ENCODE results near the gene CRYBB3. TPM values are rescaled to one million over a fixed set of nuclear protein-coding genes. Genes with fewer than 3 reads are reported as not detected.

Gene CRYBB3
- total and polyA plus RNA-seq, 2 donors (not counting 1 experiment from before 2014, with no cell fraction given): not detected

DNA sequence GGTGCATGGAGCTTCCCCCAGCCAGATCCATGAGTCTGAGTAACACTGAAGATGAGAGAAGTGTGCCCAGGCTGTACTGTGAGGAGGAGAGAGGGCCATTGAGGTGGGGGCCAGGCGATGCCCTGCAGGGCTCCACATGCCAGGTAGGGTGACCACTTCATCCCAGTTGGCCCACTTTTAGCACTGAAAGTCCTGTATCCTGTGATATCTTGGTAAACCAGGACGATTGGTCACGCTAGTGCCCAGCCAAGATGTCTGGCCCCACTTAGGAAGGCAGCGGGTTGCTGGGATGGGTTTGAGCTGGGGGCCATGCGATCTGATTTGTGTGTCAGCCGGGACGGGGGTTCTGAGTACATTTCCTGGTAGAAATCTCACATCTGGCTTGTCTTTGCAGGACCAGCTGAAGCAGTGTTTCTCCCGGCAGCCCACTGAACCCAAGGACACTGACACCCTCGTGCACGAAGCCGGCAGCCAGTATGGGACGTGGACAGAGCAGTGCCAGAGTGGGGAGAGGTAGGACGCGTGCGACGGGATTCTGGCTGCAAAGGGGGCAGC, 29.2 kb upstream of the CRYBB3 start:
- H3K27me3 ChIP-seq (replicated peaks in 1 of 4; ENCODE audit: control extremely low read depth in 1 of 4, control insufficient read depth in 3 of 4, insufficient read depth in 4 of 4, low read length in 3 of 4): no peaks in the 10 kb centered on the region
- no peak overlapping the region for H3K27ac Mint-ChIP-seq

DNA sequence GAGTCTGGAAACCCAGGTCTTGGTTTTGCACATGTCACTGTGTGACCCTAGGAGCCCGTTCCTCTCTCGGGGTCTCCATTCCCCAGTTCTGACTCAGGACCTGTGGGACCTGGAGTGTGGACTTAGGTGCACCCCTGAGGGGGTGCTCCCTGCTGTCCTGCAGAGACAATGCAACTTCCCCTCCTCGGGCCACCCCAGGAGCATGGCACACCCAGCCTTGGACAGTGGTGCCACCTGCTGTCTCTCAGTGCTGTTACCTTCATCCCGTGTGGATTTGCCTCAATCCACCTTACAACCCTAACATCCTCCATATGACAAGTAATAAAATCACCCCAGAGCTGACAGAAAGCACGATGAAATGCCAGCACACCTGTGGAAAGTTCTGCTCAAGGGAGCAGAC, 27.5 kb upstream of the CRYBB3 start:
- H3K4me1 ChIP-seq (ENCODE audit: control insufficient read depth in 2 of 2, insufficient read depth in 2 of 2, low read length in 2 of 2): no peaks in the 10 kb centered on the region
- WGBS (ENCODE audit: insufficient coverage): 58% methylated on average over 5 of the region's 5 CpGs
- no peak overlapping the region for H3K4me3 ChIP-seq (ENCODE audit: control extremely low read depth in 1 of 5, extremely low read depth in 1 of 5, insufficient read depth in 1 of 5, low read depth in 2 of 5, low read length in 4 of 5)
- no peak overlapping the region for H3K9ac ChIP-seq (ENCODE audit: low read length)
- ChIA-PET CTCF (no interaction called here), POLR2A (no interaction called here)
- H3K9me3 ChIP-seq (ENCODE audit: control extremely low read depth in 1 of 3, control insufficient read depth in 2 of 3, insufficient read depth in 1 of 3, low read length in 2 of 3): peaks cover 0 to 3% (median 0%) of the 10 kb centered on the region in 3 donors
- H3K4me2 ChIP-seq (replicated peaks; ENCODE audit: low read depth, low read length, poor library complexity, severe bottlenecking): no peak overlapping the region
- H3K36me3 ChIP-seq (replicated peaks in 1 of 2; ENCODE audit: control extremely low read depth in 1 of 2, control insufficient read depth in 1 of 2, extremely low read depth in 1 of 2, insufficient read depth in 2 of 2, low read length in 1 of 2): no peaks in the 10 kb centered on the region
- no peak overlapping the region for H3K27ac ChIP-seq (ENCODE audit: low read length in 2 of 2)
- TF ChIP-seq, protein P1, sequence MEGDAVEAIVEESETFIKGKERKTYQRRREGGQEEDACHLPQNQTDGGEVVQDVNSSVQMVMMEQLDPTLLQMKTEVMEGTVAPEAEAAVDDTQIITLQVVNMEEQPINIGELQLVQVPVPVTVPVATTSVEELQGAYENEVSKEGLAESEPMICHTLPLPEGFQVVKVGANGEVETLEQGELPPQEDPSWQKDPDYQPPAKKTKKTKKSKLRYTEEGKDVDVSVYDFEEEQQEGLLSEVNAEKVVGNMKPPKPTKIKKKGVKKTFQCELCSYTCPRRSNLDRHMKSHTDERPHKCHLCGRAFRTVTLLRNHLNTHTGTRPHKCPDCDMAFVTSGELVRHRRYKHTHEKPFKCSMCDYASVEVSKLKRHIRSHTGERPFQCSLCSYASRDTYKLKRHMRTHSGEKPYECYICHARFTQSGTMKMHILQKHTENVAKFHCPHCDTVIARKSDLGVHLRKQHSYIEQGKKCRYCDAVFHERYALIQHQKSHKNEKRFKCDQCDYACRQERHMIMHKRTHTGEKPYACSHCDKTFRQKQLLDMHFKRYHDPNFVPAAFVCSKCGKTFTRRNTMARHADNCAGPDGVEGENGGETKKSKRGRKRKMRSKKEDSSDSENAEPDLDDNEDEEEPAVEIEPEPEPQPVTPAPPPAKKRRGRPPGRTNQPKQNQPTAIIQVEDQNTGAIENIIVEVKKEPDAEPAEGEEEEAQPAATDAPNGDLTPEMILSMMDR (IDR thresholded peaks at IDR 0.05): no peak
- TF ChIP-seq EZH2 (IDR thresholded peaks at IDR 0.05; ENCODE audit: borderline replicate concordance, insufficient read depth, low read depth, low read length, poor library complexity, severe bottlenecking): no peak
- no peak overlapping the region for H3K27ac Mint-ChIP-seq
- ATAC-seq (ENCODE audit: low read depth) (no peak), DNase-seq (no peak)
- no peak overlapping the region for H3K4me3 Mint-ChIP-seq
- H3K9me3 Mint-ChIP-seq (ENCODE audit: insufficient read depth): no peaks in the 10 kb centered on the region
- no peaks in the 10 kb centered on the region for H4K20me1 ChIP-seq (ENCODE audit: control insufficient read depth, insufficient read depth, low read length, poor library complexity, severe bottlenecking)
- H3K27me3 Mint-ChIP-seq: peaks cover 4% of the 10 kb centered on the region
- no peaks in the 10 kb centered on the region for H3K27me3 ChIP-seq (replicated peaks in 1 of 4; ENCODE audit: control extremely low read depth in 1 of 4, control insufficient read depth in 3 of 4, insufficient read depth in 4 of 4, low read length in 3 of 4)
- intact Hi-C loops (cut with micrococcal nuclease): no loop called here
- H3K79me2 ChIP-seq (ENCODE audit: control insufficient read depth, insufficient read depth, low read length): no peaks in the 10 kb centered on the region
- H2AFZ ChIP-seq (ENCODE audit: insufficient read depth, low read depth, low read length, poor library complexity, severe bottlenecking): no peak overlapping the region
- no peaks in the 10 kb centered on the region for H3K4me1 Mint-ChIP-seq

More for the DNA sequence above, 29.2 kb upstream of the CRYBB3 start:
- Histone ChIP-seq H3K4me3 (ENCODE audit: control extremely low read depth in 1 of 5, extremely low read depth in 1 of 5, insufficient read depth in 1 of 5, low read depth in 2 of 5, low read length in 4 of 5) (no peak overlapping the region), H2AFZ (ENCODE audit: insufficient read depth, low read depth, low read length, poor library complexity, severe bottlenecking) (no peak overlapping the region), H4K20me1 (ENCODE audit: control insufficient read depth, insufficient read depth, low read length, poor library complexity, severe bottlenecking) (no peaks in the 10 kb centered on the region), H3K9me3 (ENCODE audit: control extremely low read depth in 1 of 3, control insufficient read depth in 2 of 3, insufficient read depth in 1 of 3, low read length in 2 of 3) (peaks cover 0 to 3% (median 0%) of the 10 kb centered on the region in 3 donors), H3K4me1 (ENCODE audit: control insufficient read depth in 2 of 2, insufficient read depth in 2 of 2, low read length in 2 of 2) (no peaks in the 10 kb centered on the region), H3K27ac (ENCODE audit: low read length in 2 of 2) (no peak overlapping the region), H3K4me2 (replicated peaks; ENCODE audit: low read depth, low read length, poor library complexity, severe bottlenecking) (no peak overlapping the region), H3K36me3 (replicated peaks in 1 of 2; ENCODE audit: control extremely low read depth in 1 of 2, control insufficient read depth in 1 of 2, extremely low read depth in 1 of 2, insufficient read depth in 2 of 2, low read length in 1 of 2) (no peaks in the 10 kb centered on the region), H3K79me2 (ENCODE audit: control insufficient read depth, insufficient read depth, low read length) (no peaks in the 10 kb centered on the region), H3K9ac (ENCODE audit: low read length) (no peak overlapping the region)
- intact Hi-C loops (cut with micrococcal nuclease): no loop called here
- no peak for TF ChIP-seq EZH2 (IDR thresholded peaks at IDR 0.05; ENCODE audit: borderline replicate concordance, insufficient read depth, low read depth, low read length, poor library complexity, severe bottlenecking)
- TF ChIP-seq, protein P1 (IDR thresholded peaks at IDR 0.05): no peak
- DNase-seq (no peak), ATAC-seq (ENCODE audit: low read depth) (no peak)
- ChIA-PET POLR2A (no interaction called here), CTCF (no interaction called here)
- H3K9me3 Mint-ChIP-seq (ENCODE audit: insufficient read depth): no peaks in the 10 kb centered on the region
- H3K4me3 Mint-ChIP-seq: no peak overlapping the region
- WGBS (ENCODE audit: insufficient coverage): 87% methylated on average over 9 of the region's 16 CpGs
- no peaks in the 10 kb centered on the region for H3K4me1 Mint-ChIP-seq
- peaks cover 4% of the 10 kb centered on the region for H3K27me3 Mint-ChIP-seq
